ENCODE measurements around the gene CARMIL3. TPM values are rescaled to one million over a fixed set of nuclear protein-coding genes. Genes with fewer than 3 reads are reported as not detected.

Gene CARMIL3
- total and polyA plus RNA-seq, 2 of the 4 experiments (the other 2 are of a cell fraction), result under 0.01 TPM; not detected in 1

GRCh38 chr14:24071144-24071697, 19.4 kb downstream of the CARMIL3 start, which contains the start of gene CPNE6:
Gene CPNE6 (plus strand): TSS chr14:24071562. CDS start chr14:24072937, 1,375 bp downstream.
- no peak within 1 kb of the TSS for H4K5ac ChIP-seq (ENCODE audit: low read depth, low read length)
- BruUV-seq (replicated peaks), result no TSS peak
- no peaks in the 10 kb centered on the region for H3K36me3 ChIP-seq (ENCODE audit: control insufficient read depth, insufficient read depth, low read length)
- no peak within 1 kb of the TSS for H3K4me3 ChIP-seq (ENCODE audit: insufficient read depth, low read depth, low read length)
- no peaks in the 10 kb centered on the region for H4K20me1 ChIP-seq (ENCODE audit: insufficient read depth, low read length)
- no peak within 1 kb of the TSS for H3K23ac ChIP-seq (ENCODE audit: low read depth, low read length)
- H2AK9ac ChIP-seq (replicated peaks; ENCODE audit: low read depth, low read length, poor library complexity), result no peak within 1 kb of the TSS
- no peak within 1 kb of the TSS for H2BK5ac ChIP-seq (ENCODE audit: low read depth, low read length, poor library complexity, severe bottlenecking)
- H3K4ac ChIP-seq (ENCODE audit: low read depth, low read length), result no peak within 1 kb of the TSS
- no peaks in the 10 kb centered on the region for H3K79me1 ChIP-seq (ENCODE audit: low read depth in 1 of 2, low read length in 2 of 2)
- H2AK5ac ChIP-seq (ENCODE audit: low read depth, low read length), result no peak within 1 kb of the TSS
- no peak within 1 kb of the TSS for H4K91ac ChIP-seq (ENCODE audit: insufficient read depth, low read depth, low read length)
- in situ Hi-C loops (cut with MboI; ENCODE audit: low sequenced_read_pairs), result no loop called here
- intact Hi-C loops (cut with micrococcal nuclease), result no loop called here
- no peak within 1 kb of the TSS for H3K27ac ChIP-seq (ENCODE audit: insufficient read depth, low read length)
- H2AFZ ChIP-seq (replicated peaks; ENCODE audit: low read length, poor library complexity), result no peak within 1 kb of the TSS
- no peak within 1 kb of the TSS for H3K18ac ChIP-seq (ENCODE audit: low read depth, low read length)
- WGBS, 2 experiments (ENCODE audit: extremely low coverage in 2 of 2, insufficient read length in 1 of 2), result 36% methylated on average over 6 of the region's 19 CpGs; no CpG with 5 or more reads in 1 of the 2 experiments
- no peak within 1 kb of the TSS for H3K14ac ChIP-seq (replicated peaks; ENCODE audit: low read depth, low read length)
- H3K9ac ChIP-seq (ENCODE audit: low read depth, low read length), result no peak within 1 kb of the TSS
- H3K27me3 ChIP-seq (ENCODE audit: control insufficient read depth, insufficient read depth, low read length), result peaks cover 77% of the 10 kb centered on the region
- H2BK15ac ChIP-seq (ENCODE audit: low read depth, low read length), result no peak within 1 kb of the TSS
- dilution Hi-C loops (cut with HindIII; ENCODE audit: low sequenced_read_pairs, unreplicated experiment), result no loop called here
- no peak within 1 kb of the TSS for H4K8ac ChIP-seq (ENCODE audit: low read depth in 2 of 2, low read length in 2 of 2)
- ATAC-seq (ENCODE audit: low read depth) (no peak), DNase-seq (no peak)
- ChIA-PET POLR2A (ENCODE audit: unreplicated experiment) (no interaction called here), CTCF (interaction anchor here (1.7 kb wide), 1 partner anchor 38 kb away, joined by 5 read pairs; no protein-coding TSS in a partner anchor)
- H3K4me2 ChIP-seq (ENCODE audit: low read depth, low read length), result no peak within 1 kb of the TSS
- H3K56ac ChIP-seq (ENCODE audit: extremely low read depth, insufficient read depth, low read length), result no peak within 1 kb of the TSS
- no peak within 1 kb of the TSS for H2BK120ac ChIP-seq (ENCODE audit: low read depth, low read length)
- no peaks in the 10 kb centered on the region for H3K9me1 ChIP-seq (ENCODE audit: insufficient read depth, low read length)
- TF ChIP-seq MAZ (IDR thresholded peaks at IDR 0.05; ENCODE audit: borderline replicate concordance, low read depth, low read length) (no peak), CTCF (conservative IDR thresholded peaks at IDR 0.05; ENCODE audit: low read depth, low read length) (no peak), USF2 (IDR thresholded peaks at IDR 0.05; ENCODE audit: low read depth, low read length) (no peak), SMC3 (IDR thresholded peaks at IDR 0.05; ENCODE audit: low read depth, low read length) (no peak), BHLHE40 (IDR thresholded peaks at IDR 0.05; ENCODE audit: low read depth, low read length) (no peak), POLR2A (IDR thresholded peaks at IDR 0.05; ENCODE audit: low read depth, low read length) (no peak), FOS (IDR thresholded peaks at IDR 0.05; ENCODE audit: low read depth, low read length) (no peak), RAD21 (IDR thresholded peaks at IDR 0.05; ENCODE audit: low read length) (no peak)
- H3K9me3 ChIP-seq (ENCODE audit: control insufficient read depth, insufficient read depth, low read length), result no peaks in the 10 kb centered on the region
- no peaks in the 10 kb centered on the region for H3K4me1 ChIP-seq (ENCODE audit: control insufficient read depth, insufficient read depth, low read length)
- H2BK20ac ChIP-seq (ENCODE audit: low read depth, low read length), result no peak within 1 kb of the TSS

Data from IMR-90 (cell line).